K562 (cell line): ENCODE results near the gene MEX3C. TPM values are rescaled to one million over a fixed set of nuclear protein-coding genes. Genes with fewer than 3 reads are reported as not detected.

Experiments
- ATAC-seq: fragments of 200-7000 bp; cut with Tn5 transposase; 3 replicates; pipeline ENCODE4 v1.9.1; 2020; ENCODE audit warnings: moderate library complexity
- BruUV-seq: library from RNA; stranded (reverse); fragments of 400-500 nt; replicated peaks from 2 replicates; lab custom pipeline; 2021; lab: Mats Ljungman, UMichigan
- CTCF ChIA-PET: fragments of 300-600 bp; formaldehyde crosslinking; extraction: SDS; loops from one replicate; lab custom pipeline; 2021; ENCODE audit warnings: low intra/inter-chr PET ratio; lab: Yijun Ruan, JAX
- POLR2A ChIA-PET: fragments of 300-600, 350-650 bp; sonication (Branson Sonifier 250); formaldehyde crosslinking; extraction: SDS; loops from one replicate; lab custom pipeline; 2021; ENCODE audit warnings: antibody characterized with exemption, inconsistent platforms; lab: Yijun Ruan, JAX
- DNase-seq, 4 experiments: peaks; one replicate each; pipeline versions ENCODE4 v3.0.0 to v3.0.0-alpha.2; 2011 to 2018; ENCODE audit warnings: low spot score in 3 of 4, mixed read lengths in 3 of 4; ENCODE audit errors: extremely low read depth in 1 of 4
- FAIRE-seq: peaks from 2 replicates; lab custom pipeline; 2011; peaks lifted over from hg19 to GRCh38; lab: Jason Lieb, UNC
- H2AFZ ChIP-seq: 2 replicates; pipeline ENCODE4 v1.6.0; 2011; ENCODE audit warnings: low read depth, low read length, control low read depth, inconsistent platforms
- H3K27ac ChIP-seq: fragments of 200-600 bp; 3 replicates; pipeline ENCODE4 v1.8.0; 2011; ENCODE audit warnings: low read depth, mild to moderate bottlenecking, control low read depth, inconsistent platforms, low read length, moderate library complexity, mixed read lengths; ENCODE audit errors: extremely low read depth
- H3K27me3 ChIP-seq, 2 experiments: fragments of 300-600 bp in 1 of 2; 2 replicates in 1 of 2; 3 replicates in 1 of 2; pipeline versions ENCODE4 v1.6.0 to v1.8.0; 2011; ENCODE audit warnings: inconsistent platforms in 2 of 2, low read length in 2 of 2, mild to moderate bottlenecking in 1 of 2, mixed read lengths in 1 of 2, moderate library complexity in 1 of 2; ENCODE audit not compliant: control insufficient read depth in 2 of 2, insufficient read depth in 2 of 2
- H3K36me3 ChIP-seq: fragments of 300-600 bp; 3 replicates; pipeline ENCODE4 v1.8.0; 2011; ENCODE audit warnings: mild to moderate bottlenecking, low read length, inconsistent platforms; ENCODE audit not compliant: control insufficient read depth, insufficient read depth
- H3K4me1 ChIP-seq, 2 experiments: fragments of 200-600 bp in 1 of 2; replicated peaks in 1 of 2; 2 replicates in 1 of 2; 3 replicates in 1 of 2; pipeline versions ENCODE4 v1.5.1 to v1.8.0; 2011; ENCODE audit warnings: inconsistent platforms in 2 of 2, low read length in 2 of 2, mild to moderate bottlenecking in 1 of 2, mixed read lengths in 1 of 2, moderate library complexity in 1 of 2; ENCODE audit not compliant: control insufficient read depth in 2 of 2, insufficient read depth in 2 of 2
- H3K4me2 ChIP-seq: 2 replicates; pipeline ENCODE4 v1.6.1; 2011; ENCODE audit warnings: low read length, control low read depth, inconsistent platforms, mixed read lengths; ENCODE audit not compliant: insufficient read depth
- H3K4me3 ChIP-seq: fragments of 200-600 bp; sonication (generic), shearing (Covaris generic); 2 replicates; pipeline ENCODE4 v1.5.1; 2016; ENCODE audit warnings: control low read depth, inconsistent platforms
- H3K79me2 ChIP-seq: fragments of 200-600 bp; 3 replicates; pipeline ENCODE4 v1.8.0; 2011; ENCODE audit warnings: low read length, inconsistent platforms; ENCODE audit not compliant: control insufficient read depth, insufficient read depth
- H3K9ac ChIP-seq, 2 experiments: 2 replicates each; pipeline versions ENCODE4 v1.6.0 to v1.6.1; 2011; ENCODE audit warnings: low read depth in 2 of 2, low read length in 2 of 2, control low read depth in 1 of 2, inconsistent platforms in 1 of 2, mild to moderate bottlenecking in 1 of 2, mixed read lengths in 1 of 2; ENCODE audit not compliant: insufficient read depth in 1 of 2
- H3K9me1 ChIP-seq: one replicate; pipeline ENCODE4 v1.6.0; 2011; ENCODE audit warnings: inconsistent platforms, mild to moderate bottlenecking, low read length, moderate library complexity; ENCODE audit not compliant: control insufficient read depth, insufficient read depth
- H3K9me3 ChIP-seq: replicated peaks from 2 replicates; pipeline ENCODE4 v1.5.1; 2011; ENCODE audit warnings: low read depth, low read length, inconsistent platforms; ENCODE audit not compliant: control insufficient read depth, insufficient read depth
- H4K20me1 ChIP-seq: replicated peaks from 2 replicates; pipeline ENCODE4 v1.6.1; 2011; ENCODE audit warnings: low read length, inconsistent platforms, mixed read lengths; ENCODE audit not compliant: control insufficient read depth, insufficient read depth
- CBFA2T3 ChIP-seq: fragments of 450-650 bp; IDR thresholded peaks from 2 replicates; pipeline ENCODE4 v1.6.1; 2017
- CEBPB ChIP-seq: fragments of 450-650 bp; IDR thresholded peaks from 2 replicates; pipeline ENCODE4 v1.6.1; 2016; ENCODE audit warnings: missing genetic modification characterization, missing compliant biosample characterization
- CEBPG ChIP-seq, 3 experiments: fragments of 200-800 bp in 1 of 3; sonication (Bioruptor generic) in 1 of 3; sonication (generic) in 1 of 3; formaldehyde crosslinking in 1 of 3; IDR thresholded peaks in 2 of 3; conservative IDR thresholded peaks in 1 of 3; 2 replicates each; pipeline versions ENCODE4 v1.6.1 to v1.8.0; 2016 to 2022; ENCODE audit warnings: missing compliant biosample characterization in 2 of 3, missing genetic modification characterization in 2 of 3, mild to moderate bottlenecking in 1 of 3, missing genetic modification reagents in 1 of 3
- CREB1 ChIP-seq, 2 experiments: sonication (generic) in 1 of 2; formaldehyde crosslinking in 1 of 2; IDR thresholded peaks; 2 replicates each; pipeline versions ENCODE4 v1.6.1 to v1.8.0; 2012 to 2022; ENCODE audit warnings: inconsistent platforms in 1 of 2, mild to moderate bottlenecking in 1 of 2, missing genetic modification reagents in 1 of 2, moderate library complexity in 1 of 2
- CSDE1 ChIP-seq, 2 experiments: fragments of 450-650 bp; IDR thresholded peaks; 2 replicates each; pipeline ENCODE4 v1.6.1; 2016; ENCODE audit warnings: mild to moderate bottlenecking in 1 of 2
- NR2C1 ChIP-seq, 2 experiments: fragments of 450-650 bp; IDR thresholded peaks; 2 replicates each; pipeline ENCODE4 v1.6.1; 2017; ENCODE audit warnings: mild to moderate bottlenecking in 2 of 2, antibody characterized with exemption in 1 of 2, inconsistent platforms in 1 of 2, missing compliant biosample characterization in 1 of 2, missing genetic modification characterization in 1 of 2
- RBM34 ChIP-seq: fragments of 200-400 bp; formaldehyde crosslinking; IDR thresholded peaks from 2 replicates; pipeline ENCODE4 v1.6.1; 2018; ENCODE audit warnings: low read length, borderline replicate concordance; ENCODE audit not compliant: insufficient read depth
- STAT5A ChIP-seq: IDR thresholded peaks from 2 replicates; pipeline ENCODE4 v1.6.1; 2012; ENCODE audit warnings: low read length, inconsistent platforms, borderline replicate concordance
- TSC22D4 ChIP-seq: fragments of 450-650 bp; IDR thresholded peaks from 2 replicates; pipeline ENCODE4 v1.6.1; 2016; ENCODE audit warnings: missing genetic modification characterization, missing biosample characterization, control low read depth
- ZNF197 ChIP-seq: fragments of 200-800 bp; sonication (Bioruptor generic); IDR thresholded peaks from 2 replicates; pipeline ENCODE4 v1.6.1; 2016; ENCODE audit warnings: low read depth, missing genetic modification characterization, missing compliant biosample characterization
- ZNF766 ChIP-seq: fragments of 200-800 bp; sonication (Bioruptor generic); conservative IDR thresholded peaks from 2 replicates; pipeline ENCODE4 v1.6.1; 2016; ENCODE audit warnings: missing genetic modification characterization, missing compliant biosample characterization
- ZNF77 ChIP-seq: fragments of 250-450 bp; sonication (Bioruptor Pico); IDR thresholded peaks from 2 replicates; pipeline ENCODE4 v1.5.0; 2020
- WGBS: fragments of 100-300 bp; shearing (Covaris generic); methylation state at CpG from one replicate; pipeline ENCODE4 v1.1.6; 2016; ENCODE audit warnings: low coverage, mixed read lengths; ENCODE audit not compliant: insufficient coverage; ENCODE audit errors: missing lambda C conversion rate; 5-methylcytosine and 5-hydroxymethylcytosine counted together
- in situ Hi-C: fragments of 300-500 bp; cut with MboI; formaldehyde crosslinking; loops from 4 replicates; pipeline ENCODE4 v1.15.0; 2018; ENCODE audit warnings: inconsistent platforms, mixed read lengths
- intact Hi-C: fragments of 100-400 bp; cut with micrococcal nuclease; formaldehyde crosslinking; loops from 2 replicates; pipeline ENCODE4 v1.14.2; 2022
- polyA plus RNA-seq, 8 experiments: library from polyadenylated mRNA; depleted of rRNA in 4 of 8; stranded (reverse) in 5 of 8; unstranded in 3 of 8; fragments of >200 nt; fragmentation: Nextera tagmentation in 2 of 8; fragmentation: Illumina TruSeq in 1 of 8; extraction: Ambion mirVana in 2 of 8; extraction: Trizol in 1 of 8; gene quantifications; 2 replicates each; pipeline versions ENCODE4 v1.2.1 to v1.2.3, GENCODE V29; 2011 to 2014; ENCODE audit warnings: inconsistent platforms in 1 of 8, missing spikeins in 1 of 8
- total RNA-seq, 7 experiments: library from RNA; depleted of rRNA in 6 of 7; stranded (reverse); fragments of >200 nt in 6 of 7; fragmentation: Illumina TruSeq in 2 of 7; extraction: Trizol in 2 of 7; gene quantifications; 2 replicates each; pipeline versions ENCODE4 v1.2.1 to v1.2.3, GENCODE V29; 2011 to 2021; ENCODE audit warnings: low replicate concordance in 1 of 7
- TF ChIP-seq, protein P1 (sequence below), 3 experiments: IDR thresholded peaks in 2 of 3; conservative IDR thresholded peaks in 1 of 3; 2 replicates each; pipeline ENCODE4 v1.5.1; 2011 to 2012; ENCODE audit warnings: low read length in 3 of 3, mild to moderate bottlenecking in 3 of 3, control low read depth in 2 of 3, improper control_type of control experiment in 1 of 3, inconsistent platforms in 1 of 3, low read depth in 1 of 3, mixed read lengths in 1 of 3, moderate library complexity in 1 of 3; ENCODE audit not compliant: insufficient read depth in 2 of 3
- TF ChIP-seq, protein P2 (sequence below): fragments of 450-650 bp; conservative IDR thresholded peaks from 2 replicates; pipeline ENCODE4 v1.6.1; 2016; ENCODE audit warnings: missing genetic modification characterization, low read depth, mild to moderate bottlenecking, missing compliant biosample characterization, moderate library complexity
- TF ChIP-seq, protein P3 (sequence below): sonication (generic); formaldehyde crosslinking; IDR thresholded peaks from 2 replicates; pipeline ENCODE4 v1.8.0; 2023; ENCODE audit warnings: mild to moderate bottlenecking, missing genetic modification reagents

MEX3C gene
- total and polyA plus RNA-seq, 9 of the 15 experiments (the other 6 are each of a cell fraction or from before 2014, with no cell fraction given), result 2.4 to 14.2 (median 10.6) TPM

DNA sequence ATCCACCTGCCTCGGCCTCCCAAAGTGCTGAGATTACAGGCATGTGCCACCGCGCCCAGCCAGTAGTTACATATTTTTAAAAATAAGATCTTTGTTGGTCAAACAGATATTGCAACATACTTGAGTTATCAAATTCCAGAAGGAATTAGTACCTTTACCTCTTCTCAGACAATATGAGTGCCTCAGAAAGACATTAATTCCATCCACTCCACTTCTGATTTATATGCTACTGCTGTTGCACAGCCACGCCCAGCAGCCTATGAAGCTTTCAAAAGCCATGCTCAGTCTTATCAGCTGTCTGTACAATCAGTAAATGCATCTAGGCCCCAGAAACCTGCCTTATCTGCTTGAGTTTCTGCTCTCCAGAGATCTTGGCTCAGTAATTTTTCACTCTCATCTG, 47.8 kb downstream of the MEX3C start:
- Histone ChIP-seq H3K36me3 (no peaks in the 10 kb centered on the region), H3K27ac (no peak overlapping the region), H3K9ac (no peak overlapping the region), H3K9me3 (no peaks in the 10 kb centered on the region), H3K4me1 (peaks cover 0 to 3% of the 10 kb centered on the region in 2 experiments; a peak in 2 of 5 replicates), H3K4me3 (no peak overlapping the region), H4K20me1 (no peaks in the 10 kb centered on the region), H3K79me2 (no peaks in the 10 kb centered on the region), H3K27me3 (peaks cover 0 to 33% of the 10 kb centered on the region in 2 experiments; a peak in 4 of 5 replicates), H3K9me1 (no peaks in the 10 kb centered on the region), H3K4me2 (no peak overlapping the region), H2AFZ (no peak overlapping the region)
- intact Hi-C loops (no loop called here), in situ Hi-C loops (no loop called here)
- ATAC-seq (no peak), DNase-seq (no peak), FAIRE-seq (no peak)
- 42% methylated on average over 4 of the region's 4 CpGs for WGBS
- CTCF ChIA-PET, result no interaction called here
- POLR2A ChIA-PET, result interaction anchor here (1.5 kb wide), 1 partner anchor 9 kb away, joined by 4 read pairs; no protein-coding TSS in a partner anchor
- BruUV-seq, result no TSS peak
- TF ChIP-seq ZNF77 (no peak), CREB1 (IDR thresholded peaks at IDR 0.05) (no peak), CREB1 (CRISPR knock-in tag; IDR thresholded peaks at IDR 0.05) (no peak), ZNF766 (CRISPR knock-in tag) (0 out of 2 replicates have a peak, but pooled peaks have one; percentile 34), STAT5A (no peak), ZNF197 (CRISPR knock-in tag) (no peak), TSC22D4 (tag) (no peak), CSDE1 (IDR thresholded peaks at IDR 0.05) (no peak), CEBPB (tag) (0 out of 2 replicates have a peak, but pooled peaks have one; percentile 33), CBFA2T3 (no peak), NR2C1 (IDR thresholded peaks at IDR 0.05) (no peak), NR2C1 (tag; IDR thresholded peaks at IDR 0.05) (no peak), CEBPG (CRISPR knock-in tag; IDR thresholded peaks at IDR 0.05) (no peak), CEBPG (tag; conservative IDR thresholded peaks at IDR 0.05 in 1 of 2, IDR thresholded peaks at IDR 0.05 in 1 of 2) (peak in 1 of 2 experiments; percentile 69; a peak in 2 of 4 replicates), RBM34 (no peak)
- TF ChIP-seq, protein P1, sequence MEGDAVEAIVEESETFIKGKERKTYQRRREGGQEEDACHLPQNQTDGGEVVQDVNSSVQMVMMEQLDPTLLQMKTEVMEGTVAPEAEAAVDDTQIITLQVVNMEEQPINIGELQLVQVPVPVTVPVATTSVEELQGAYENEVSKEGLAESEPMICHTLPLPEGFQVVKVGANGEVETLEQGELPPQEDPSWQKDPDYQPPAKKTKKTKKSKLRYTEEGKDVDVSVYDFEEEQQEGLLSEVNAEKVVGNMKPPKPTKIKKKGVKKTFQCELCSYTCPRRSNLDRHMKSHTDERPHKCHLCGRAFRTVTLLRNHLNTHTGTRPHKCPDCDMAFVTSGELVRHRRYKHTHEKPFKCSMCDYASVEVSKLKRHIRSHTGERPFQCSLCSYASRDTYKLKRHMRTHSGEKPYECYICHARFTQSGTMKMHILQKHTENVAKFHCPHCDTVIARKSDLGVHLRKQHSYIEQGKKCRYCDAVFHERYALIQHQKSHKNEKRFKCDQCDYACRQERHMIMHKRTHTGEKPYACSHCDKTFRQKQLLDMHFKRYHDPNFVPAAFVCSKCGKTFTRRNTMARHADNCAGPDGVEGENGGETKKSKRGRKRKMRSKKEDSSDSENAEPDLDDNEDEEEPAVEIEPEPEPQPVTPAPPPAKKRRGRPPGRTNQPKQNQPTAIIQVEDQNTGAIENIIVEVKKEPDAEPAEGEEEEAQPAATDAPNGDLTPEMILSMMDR (IDR thresholded peaks at IDR 0.05 in 2 of 3, conservative IDR thresholded peaks at IDR 0.05 in 1 of 3; ENCODE audit: insufficient read depth in 2 of 3, low read depth in 1 of 3, low read length in 3 of 3), result no peak
- TF ChIP-seq, protein P2, sequence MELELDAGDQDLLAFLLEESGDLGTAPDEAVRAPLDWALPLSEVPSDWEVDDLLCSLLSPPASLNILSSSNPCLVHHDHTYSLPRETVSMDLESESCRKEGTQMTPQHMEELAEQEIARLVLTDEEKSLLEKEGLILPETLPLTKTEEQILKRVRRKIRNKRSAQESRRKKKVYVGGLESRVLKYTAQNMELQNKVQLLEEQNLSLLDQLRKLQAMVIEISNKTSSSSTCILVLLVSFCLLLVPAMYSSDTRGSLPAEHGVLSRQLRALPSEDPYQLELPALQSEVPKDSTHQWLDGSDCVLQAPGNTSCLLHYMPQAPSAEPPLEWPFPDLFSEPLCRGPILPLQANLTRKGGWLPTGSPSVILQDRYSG, result no peak
- TF ChIP-seq, protein P3, sequence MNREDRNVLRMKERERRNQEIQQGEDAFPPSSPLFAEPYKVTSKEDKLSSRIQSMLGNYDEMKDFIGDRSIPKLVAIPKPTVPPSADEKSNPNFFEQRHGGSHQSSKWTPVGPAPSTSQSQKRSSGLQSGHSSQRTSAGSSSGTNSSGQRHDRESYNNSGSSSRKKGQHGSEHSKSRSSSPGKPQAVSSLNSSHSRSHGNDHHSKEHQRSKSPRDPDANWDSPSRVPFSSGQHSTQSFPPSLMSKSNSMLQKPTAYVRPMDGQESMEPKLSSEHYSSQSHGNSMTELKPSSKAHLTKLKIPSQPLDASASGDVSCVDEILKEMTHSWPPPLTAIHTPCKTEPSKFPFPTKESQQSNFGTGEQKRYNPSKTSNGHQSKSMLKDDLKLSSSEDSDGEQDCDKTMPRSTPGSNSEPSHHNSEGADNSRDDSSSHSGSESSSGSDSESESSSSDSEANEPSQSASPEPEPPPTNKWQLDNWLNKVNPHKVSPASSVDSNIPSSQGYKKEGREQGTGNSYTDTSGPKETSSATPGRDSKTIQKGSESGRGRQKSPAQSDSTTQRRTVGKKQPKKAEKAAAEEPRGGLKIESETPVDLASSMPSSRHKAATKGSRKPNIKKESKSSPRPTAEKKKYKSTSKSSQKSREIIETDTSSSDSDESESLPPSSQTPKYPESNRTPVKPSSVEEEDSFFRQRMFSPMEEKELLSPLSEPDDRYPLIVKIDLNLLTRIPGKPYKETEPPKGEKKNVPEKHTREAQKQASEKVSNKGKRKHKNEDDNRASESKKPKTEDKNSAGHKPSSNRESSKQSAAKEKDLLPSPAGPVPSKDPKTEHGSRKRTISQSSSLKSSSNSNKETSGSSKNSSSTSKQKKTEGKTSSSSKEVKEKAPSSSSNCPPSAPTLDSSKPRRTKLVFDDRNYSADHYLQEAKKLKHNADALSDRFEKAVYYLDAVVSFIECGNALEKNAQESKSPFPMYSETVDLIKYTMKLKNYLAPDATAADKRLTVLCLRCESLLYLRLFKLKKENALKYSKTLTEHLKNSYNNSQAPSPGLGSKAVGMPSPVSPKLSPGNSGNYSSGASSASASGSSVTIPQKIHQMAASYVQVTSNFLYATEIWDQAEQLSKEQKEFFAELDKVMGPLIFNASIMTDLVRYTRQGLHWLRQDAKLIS (CRISPR knock-in tag), result no peak
